HG03521 (cell line): ENCODE measurements around the gene PROCA1.

Experiments used
- ATAC-seq: cut with Tn5 transposase; IDR thresholded peaks from one replicate; pipeline ENCODE4 v1.9.1; 2021; ENCODE audit warnings: mild to moderate bottlenecking, moderate library complexity; ENCODE audit not compliant: unreplicated experiment

The PROCA1 gene, protein sequence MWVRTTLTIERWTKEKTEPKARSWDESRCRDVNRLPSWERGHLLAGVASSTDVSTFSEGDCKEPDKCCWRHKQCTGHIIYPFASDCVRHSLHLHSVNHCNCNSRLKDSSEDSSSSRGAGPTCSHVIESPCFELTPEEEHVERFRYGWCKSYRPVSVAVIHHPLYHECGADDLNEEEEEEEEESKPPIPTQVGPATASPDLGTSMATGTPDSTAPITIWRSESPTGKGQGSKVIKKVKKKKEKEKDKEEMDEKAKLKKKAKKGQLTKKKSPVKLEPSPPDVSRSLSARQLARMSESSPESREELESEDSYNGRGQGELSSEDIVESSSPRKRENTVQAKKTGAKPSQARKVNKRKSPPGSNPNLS

DNA sequence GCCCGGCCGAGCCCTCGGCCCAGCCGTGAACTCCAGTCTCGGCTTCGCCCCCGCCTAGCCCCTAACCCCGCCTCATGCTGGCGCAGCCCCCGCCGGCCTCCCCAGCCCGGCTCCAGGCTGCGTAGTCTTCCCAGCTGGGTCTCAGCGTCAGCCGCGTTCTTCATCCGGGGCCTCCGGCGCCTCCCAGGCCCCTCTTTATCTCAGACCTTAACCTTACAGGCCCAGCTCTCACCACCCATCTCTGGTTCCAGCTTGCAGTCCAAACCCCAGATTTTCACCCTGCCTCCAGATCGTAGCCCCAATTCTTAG lies at the start of gene PROCA1:
Gene PROCA1, minus strand, starts transcription at position 166 of the 309 bp plus-strand sequence. CDS start 228 bp downstream, outside the sequence.
- peak; percentile 13 for ATAC-seq

DNA sequence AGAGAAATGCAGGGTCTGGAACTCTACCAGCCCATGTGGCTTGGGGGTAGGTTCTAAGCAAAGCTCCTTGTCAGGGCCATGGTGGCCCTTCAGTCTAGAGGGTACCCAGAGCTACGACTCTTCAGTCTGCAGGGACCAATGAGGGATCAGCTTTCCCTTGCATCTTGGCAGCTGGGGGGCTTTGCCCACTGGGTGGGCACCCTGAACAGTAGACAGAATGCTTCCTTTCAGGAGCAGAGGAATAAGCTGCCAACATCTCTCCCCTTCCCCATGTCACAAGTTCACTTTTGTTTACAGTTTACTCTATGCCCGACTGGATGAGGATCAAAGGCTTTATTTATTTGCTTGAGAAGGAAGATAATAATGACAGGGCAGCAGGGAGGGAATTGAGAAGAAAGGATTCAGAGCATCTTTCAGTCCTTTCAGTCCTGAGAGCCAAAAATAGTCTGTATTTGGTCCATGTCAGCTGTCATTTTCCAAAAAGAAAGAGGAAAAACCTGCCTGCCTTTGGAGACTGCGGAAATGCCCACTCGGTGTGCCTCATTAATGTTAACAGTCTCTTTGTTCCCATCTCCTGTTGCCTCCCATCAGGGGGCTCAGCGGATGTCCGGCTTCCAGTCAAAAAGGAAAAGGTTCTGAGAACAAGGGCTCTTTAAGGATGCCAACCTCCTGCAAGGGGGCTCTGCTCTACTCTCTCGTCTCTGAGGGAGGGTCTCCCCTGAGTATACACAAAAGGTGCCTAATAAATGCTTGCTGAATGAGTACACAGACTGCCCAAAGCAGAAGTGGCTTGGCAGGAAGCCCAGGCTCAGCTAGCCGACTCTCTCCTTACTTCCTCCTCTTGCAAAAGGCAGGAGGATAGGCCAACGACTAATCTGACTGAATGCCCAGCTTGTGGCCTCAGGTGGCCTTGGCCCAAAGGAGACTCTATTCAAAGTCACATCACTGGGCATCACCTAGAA lies 49.2 kb upstream of the PROCA1 start:
- ATAC-seq: no peak

DNA sequence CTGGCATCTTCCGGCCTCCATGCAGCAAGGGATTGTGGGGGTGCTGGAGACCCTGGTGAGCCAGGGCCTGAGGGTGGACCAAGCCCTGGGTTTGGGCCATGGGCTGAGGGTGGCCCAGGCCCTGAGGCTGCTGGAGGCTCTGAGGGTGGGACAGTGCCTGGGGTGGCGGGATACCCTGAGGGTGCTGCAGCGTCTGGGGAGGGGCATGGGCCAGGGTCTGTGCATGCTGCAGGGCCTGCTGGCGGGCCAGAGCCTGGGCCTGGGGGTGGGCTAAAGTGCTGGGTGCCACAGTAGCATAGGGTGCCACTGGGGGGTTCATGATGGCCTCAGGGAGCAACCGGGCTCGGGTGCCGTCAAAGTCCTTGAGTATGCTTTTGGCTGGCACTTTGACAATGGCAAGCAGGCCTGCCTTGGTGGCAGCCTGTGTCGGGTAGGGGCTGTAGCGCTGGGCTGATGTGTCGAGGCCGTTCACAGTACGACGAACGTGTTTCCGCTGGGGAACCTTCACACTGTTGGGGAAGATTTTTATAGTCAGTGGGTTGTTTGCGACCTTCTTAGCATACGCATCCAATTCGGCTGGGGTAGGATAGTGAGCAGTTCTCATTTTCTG lies 47.7 kb upstream of the PROCA1 start:
- no peak for ATAC-seq

DNA sequence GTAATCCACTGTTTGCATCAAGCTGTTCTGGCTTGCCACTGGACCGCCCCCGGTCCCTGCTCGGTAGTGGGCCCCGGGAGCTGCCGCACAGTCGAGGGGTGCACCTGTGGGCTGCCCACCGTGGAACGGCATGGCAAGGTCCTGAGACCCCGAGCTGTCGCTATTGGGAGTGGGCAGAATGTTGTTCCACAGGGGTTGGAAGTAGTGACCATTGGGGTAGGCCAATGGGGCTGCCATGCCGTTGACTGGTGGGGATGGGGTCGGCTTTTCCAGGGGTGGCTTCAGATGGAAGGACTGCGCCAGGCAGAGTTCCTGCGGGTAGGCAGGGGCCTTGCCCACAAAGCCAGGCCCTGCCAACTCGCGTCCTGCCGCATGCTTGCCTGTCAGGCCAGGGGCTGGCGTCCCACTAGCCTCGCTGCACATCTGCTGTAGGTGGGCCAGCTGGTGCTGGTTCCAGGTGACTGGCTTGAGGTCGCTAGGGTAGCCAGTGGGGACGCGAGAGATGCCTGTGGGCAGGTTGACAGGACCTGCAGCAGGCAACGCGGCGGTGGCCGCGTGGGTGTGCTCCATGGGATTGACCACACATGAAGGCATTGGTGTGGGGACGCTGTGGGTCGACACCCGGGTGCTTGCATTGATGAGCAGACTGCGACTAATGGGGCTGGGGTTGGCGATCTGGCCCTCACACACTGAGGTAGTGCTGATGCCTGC lies 46.9 kb upstream of the PROCA1 start:
- ATAC-seq: no peak

DNA sequence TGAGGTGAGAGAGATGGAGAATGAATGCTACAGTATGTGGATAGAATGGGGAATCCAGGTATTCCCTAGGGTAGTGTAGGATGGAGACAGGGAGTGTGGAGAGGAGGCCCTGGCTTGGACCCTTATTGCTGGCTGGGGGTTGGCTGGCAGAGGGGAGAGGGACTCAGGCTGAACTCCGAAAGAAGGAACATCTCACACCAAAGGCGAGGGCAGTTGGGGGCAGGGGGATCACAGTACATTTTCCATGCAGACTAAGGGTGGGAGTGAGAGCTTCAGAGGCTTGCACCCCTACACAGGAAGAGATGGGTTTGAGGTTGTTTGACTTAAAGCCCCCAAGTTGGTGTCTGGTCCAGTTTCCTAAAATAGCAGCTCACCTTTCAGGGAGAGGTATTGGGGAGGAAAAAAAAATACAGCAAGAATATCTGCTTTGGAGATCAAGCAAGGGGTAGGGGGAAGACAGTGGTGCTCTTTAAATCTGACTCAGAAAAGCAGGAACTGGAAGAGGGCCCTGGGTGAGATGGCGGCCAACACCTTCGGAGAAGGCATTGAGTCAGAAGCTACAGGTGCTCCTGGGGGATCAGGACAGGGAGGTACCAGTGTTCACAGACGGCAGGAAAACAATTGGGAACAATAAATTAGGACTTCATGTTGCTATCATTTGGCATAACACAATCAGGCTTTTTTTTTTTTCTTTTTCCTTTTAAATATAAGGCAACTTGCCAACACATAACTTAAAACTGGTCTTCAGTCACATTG lies 44.5 kb upstream of the PROCA1 start:
- no peak for ATAC-seq

DNA sequence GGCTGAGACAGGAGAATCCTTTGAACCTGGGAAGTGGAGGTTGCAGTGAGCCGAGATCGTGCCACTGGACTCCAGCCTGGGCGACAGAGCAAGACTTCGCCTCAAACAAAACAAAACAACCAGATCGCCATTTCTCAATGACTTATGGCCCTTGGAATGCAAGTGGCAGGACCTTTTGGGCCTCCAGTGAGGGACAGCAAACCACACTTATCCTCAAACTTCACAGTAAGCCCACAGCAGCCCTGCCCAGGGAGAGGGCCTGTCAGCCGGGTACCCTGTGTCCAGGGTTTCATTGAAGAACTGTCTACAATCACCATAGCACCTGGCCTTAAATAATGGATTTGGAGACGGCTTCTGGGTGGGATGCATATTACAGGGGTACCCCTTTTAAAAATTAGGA lies 43.8 kb upstream of the PROCA1 start:
- ATAC-seq: no peak

DNA sequence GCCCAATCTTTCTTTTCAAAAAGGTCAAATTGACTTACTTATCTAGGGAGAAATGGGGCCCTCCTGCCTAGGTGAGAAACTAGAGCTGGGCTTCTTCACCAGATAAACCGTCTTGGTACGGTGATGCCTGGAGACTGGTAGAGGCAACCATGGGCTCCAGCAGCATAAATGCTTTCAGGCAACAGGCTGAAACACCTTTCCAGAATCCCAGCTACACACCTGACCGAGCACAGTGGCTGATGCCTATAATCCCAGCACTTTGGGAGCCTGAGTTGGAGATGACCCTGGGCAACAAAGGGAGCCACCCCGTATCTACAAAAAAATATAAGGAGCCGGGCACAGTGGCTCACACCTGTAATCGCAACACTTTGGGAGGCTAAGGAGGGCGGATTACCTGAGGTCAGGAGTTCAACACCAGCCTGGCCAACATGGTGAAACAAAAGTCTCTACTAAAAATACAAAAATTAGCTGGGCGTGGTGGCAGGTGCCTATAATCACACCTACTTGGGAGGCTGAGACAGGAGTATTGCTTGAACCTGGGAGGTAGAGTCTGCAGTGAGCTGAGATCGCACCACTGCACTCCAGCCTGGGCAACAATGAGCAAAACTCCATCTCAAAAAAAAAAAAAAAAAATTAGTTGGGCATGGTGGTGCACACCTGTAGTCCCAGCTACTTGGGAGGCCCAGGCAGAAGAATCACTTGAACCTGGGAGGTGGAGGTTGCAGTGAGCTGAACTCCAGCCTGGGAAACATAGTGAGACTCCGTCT lies 40.1 kb upstream of the PROCA1 start:
- ATAC-seq: no peak

DNA sequence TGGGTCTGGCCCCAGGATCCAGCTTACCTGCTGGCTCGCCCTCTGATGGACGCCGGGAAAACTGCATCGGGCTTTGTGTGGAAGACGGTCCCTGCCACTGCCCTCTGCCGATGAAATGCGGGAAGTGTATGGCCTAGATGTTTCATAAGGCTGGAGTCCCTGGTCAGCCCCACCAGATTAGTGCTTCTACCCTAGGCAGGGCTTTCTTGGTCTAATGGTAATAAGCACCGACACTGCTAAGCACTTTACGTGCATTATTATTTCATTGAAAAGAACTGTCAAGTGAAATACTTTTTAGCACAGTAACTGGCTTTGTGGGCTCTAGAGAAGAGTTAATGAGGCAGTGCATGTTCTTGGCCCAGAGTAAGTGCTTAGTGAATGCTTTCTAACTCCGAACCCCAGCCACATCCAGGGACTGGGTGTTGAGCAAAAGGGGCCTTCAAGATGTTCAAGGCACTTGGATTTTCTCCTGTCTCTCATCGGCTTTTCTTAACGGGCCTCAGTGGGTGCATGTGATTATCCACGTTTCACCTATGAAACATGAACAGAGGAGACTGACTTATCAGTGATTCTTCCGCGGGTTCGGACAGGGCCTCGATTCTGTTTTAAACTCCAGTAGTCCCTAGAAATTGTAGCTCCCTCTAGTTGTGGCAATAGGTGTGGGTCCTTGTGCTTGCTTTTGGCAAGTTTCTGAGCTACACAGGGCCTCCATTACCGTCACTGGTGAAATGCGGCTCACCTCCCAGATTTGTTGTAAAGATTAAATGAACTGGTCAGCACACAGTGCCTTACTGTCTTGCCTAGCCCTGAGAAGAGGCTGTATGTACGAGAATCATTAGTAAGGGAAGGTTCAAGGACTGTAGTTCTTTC lies 38.7 kb upstream of the PROCA1 start:
- ATAC-seq: peak; percentile 77

DNA sequence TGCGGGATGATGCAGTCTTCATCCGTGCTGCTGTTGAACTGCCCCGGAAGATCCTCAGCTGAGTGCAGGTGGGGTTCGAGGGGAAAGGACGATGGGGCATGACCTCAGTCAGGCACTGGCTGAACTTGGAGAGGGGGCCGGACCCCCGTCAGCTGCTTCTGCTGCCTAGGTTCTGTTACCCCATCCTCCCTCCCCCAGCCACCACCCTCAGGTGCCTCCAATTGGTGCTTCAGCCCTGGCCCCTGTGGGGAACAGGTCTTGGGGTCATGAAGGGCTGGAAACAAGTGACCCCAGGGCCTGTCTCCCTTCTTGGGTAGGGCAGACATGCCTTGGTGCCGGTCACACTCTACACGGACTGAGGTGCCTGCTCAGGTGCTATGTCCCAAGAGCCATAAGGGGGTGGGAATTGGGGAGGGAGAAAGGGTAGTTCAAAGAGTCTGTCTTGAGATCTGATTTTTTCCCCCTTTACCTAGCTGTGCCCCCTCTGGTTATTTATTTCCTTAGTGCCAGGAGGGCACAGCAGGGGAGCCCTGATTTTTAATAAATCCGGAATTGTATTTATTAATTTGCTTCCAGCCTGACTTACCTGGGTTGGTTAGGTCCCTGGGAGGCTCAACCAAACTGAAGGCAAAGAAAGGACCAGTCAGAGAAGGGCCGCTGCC lies 38.0 kb upstream of the PROCA1 start:
- no peak for ATAC-seq

DNA sequence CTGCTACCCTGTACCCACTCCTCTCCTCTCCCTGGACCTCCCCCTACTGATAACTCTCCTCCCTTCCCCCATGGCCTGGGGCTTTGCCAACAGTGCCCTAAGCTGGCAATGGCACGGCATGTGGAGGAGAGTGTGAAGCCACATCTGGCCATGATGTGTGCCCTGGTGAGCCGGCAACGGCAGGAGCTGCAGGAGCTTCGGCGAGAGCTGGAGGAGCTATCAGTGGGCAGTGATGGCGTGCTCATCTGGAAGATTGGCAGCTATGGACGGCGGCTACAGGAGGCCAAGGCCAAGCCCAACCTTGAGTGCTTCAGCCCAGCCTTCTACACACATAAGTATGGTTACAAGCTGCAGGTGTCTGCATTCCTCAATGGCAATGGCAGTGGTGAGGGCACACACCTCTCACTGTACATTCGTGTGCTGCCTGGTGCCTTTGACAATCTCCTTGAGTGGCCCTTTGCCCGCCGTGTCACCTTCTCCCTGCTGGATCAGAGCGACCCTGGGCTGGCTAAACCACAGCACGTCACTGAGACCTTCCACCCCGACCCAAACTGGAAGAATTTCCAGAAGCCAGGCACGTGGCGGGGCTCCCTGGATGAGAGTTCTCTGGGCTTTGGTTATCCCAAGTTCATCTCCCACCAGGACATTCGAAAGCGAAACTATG lies 37.3 kb upstream of the PROCA1 start:
- ATAC-seq: no peak

DNA sequence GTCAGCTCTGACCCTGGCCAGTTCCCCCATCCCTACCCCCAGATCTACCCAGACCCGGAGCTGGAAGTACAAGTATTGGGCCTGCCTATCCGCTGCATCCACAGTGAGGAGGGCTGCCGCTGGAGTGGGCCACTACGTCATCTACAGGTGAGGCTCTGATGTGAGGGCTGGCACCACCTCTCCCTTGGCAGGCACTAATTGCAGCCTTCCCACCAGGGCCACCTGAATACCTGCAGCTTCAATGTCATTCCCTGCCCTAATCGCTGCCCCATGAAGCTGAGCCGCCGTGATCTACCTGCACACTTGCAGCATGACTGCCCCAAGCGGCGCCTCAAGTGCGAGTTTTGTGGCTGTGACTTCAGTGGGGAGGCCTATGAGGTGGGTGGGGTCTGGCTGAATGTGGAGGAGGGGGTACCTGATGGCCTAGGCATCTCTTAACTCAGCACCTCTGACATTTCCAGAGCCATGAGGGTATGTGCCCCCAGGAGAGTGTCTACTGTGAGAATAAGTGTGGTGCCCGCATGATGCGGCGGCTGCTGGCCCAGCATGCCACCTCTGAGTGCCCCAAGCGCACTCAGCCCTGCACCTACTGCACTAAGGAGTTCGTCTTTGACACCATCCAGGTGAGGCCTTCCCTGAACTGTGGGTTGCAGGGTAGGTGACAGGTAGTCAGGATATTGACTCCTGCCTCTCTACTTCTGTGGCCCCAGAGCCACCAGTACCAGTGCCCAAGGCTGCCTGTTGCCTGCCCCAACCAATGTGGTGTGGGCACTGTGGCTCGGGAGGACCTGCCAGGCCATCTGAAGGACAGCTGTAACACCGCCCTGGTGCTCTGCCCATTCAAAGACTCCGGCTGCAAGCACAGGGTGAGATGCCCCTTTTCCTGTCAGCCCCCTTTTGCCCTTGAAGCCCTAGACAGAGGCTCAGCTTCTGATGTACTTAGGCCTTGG lies 36.4 kb upstream of the PROCA1 start:
- ATAC-seq: no peak

DNA sequence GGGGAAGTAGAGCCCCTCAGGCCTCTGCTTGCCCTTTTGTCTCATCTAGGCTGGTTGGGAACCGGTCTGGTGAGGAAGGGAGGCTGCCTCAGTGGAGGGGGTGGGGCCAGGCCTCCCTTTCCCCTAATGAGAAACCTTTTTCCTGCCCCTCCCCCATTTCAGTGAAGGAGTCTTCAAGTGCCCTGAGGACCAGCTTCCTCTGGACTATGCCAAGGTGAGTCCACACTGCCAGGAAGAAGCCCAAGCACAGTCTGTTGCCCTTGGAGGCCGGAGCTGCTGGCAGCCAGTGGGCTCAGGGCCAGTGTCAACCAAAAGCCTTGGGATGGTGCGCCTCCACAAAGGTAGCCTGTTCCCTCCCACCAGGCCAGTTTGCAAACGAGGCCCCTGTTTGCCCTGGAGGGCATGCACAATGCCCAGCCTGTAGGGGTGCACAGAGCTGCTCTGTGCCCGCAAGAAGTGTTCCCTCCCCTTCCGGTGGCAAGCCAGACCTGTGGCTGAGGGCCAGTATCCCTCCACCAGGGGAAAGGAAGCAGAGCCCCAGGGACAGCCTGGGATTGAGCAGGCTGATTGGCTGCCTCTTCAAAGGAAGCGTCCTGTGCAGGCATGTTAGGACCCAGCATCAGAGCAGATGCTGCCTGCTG lies 35.5 kb upstream of the PROCA1 start:
- no peak for ATAC-seq

DNA sequence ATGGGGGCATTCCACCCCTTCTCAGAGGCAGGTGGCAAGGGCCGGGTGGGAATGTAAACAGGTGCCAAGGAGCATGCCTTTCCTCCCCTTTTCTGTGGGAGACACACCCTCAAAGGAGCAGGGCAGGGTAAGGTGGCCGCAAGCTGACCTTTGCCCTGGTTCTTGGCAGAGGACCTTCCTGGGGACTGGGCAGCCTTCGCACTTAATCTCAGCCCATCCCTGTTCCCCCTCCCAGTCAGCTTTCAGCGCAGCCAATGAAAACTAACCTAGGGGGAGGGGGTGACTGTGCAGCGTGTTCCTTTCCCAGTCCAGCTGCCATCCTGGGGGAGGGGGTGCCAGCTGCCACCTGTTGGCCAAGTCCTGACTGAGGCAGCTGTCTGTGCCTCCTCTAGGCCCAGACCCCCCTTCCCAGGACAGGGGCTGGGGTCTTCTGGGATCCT lies 34.9 kb upstream of the PROCA1 start:
- no peak for ATAC-seq

DNA sequence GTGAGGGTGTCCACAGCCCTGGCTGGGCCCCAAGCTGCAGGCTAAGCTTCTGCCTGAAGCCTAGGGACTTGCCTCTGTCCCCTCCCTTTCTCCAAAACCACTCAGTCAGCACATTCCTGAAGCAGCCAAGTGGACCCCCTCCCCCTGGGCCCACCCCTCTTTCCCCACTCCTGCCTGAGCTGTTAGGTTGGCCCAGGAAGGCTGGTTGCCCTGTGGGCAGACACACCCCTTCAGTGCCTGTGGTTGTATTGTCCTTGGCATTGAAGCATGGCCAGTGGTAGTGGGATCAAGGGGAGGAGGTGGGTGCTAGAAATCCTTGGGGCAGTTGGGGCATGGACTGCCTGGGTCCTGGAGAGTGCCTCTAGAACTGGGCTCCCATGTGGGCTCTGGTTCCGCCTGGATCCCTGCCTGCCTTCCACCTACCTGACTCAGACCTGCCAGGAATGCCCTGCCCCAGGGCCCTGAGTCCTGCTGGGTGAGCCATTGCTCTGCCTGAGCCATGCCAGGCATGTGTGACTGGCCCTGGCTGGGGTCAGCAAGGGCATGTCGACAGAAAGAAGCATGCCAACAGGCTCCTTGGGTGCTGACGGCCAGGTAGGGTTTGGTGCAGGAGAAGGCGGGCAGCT lies 34.2 kb upstream of the PROCA1 start:
- no peak for ATAC-seq

DNA sequence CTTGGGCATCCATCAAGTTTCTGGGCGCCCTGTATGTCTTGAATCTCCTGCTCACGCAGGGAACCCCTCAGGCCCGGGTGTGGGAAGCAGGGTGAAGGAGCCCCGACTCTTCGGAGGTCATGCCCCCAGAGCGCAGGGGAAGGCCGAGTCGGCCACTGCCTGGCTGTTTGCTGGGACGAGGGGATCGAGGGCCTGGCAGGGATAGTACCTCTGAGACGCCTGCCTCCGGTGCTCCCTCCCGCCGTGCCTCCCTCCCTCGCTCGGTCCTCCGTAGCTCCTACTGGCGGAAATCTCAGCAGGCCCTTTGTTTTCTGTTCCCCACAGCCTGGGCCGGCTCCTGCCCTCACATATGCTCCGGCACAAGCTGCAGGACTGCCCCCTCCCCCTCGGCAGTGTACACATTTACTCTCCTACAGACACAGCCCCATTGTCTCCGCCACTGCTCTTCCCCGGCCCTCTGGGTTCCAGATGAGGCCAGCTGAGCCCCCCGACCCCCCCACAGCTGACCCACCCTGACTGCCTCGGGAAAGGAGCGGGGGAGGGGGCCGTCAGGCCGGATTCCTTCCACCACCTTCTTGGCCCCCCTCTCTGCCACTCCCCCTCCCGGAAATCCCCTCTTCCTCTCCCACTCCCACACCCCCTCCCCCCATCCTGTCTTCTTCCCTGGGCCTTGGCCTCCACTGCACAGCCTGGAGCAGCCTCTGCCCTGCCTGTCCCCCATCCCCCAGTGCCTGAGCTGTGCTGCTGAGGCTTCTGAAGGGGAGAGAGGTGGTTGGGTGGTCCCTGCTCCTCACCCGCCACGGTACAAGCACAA lies 33.5 kb upstream of the PROCA1 start:
- no peak for ATAC-seq
